Measurements from ENCODE around the gene PPP2R1A. TPM values are rescaled to one million over a fixed set of nuclear protein-coding genes. Genes with fewer than 3 reads are reported as not detected.
A peak's percentile ranks its signal among the peaks of the same experiment; 100 is the strongest.

The PPP2R1A gene
- total RNA-seq: 100 to 1,000 TPM; 141 to 162 (median 156) TPM

DNA sequence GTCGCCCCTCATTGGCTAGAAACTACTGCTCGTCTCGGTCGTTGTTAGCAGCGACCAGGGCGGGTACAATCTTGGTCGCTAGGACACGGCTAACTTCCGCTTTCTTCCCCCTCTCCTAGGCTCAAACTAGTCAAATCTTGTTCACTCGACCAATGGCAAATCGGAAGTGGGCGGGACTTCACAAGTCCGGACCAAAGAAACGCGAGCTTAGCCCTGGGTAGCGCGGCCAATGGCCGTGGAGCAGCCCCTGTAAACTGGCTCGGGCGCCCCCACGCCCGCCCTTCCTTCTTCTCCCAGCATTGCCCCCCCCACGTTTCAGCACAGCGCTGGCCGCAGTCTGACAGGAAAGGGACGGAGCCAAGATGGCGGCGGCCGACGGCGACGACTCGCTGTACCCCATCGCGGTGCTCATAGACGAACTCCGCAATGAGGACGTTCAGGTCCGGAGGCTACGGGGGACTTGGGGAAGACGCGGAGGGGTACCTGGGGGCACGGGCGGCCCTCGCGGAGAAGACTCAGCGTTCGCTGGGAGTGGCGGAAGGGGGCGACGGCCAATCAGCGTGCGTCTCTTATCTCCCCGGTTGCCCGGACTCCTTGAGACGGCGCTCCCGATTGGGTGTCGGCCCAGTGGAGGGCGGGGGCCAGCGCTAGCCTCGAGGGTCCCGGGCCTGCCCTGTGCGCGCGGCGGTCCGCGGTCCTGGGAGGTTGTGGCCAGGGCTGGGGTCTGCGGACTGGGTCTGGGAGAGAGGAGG, at the start of gene PPP2R1A:
PPP2R1A (plus strand) TSS at position 318 of the 752 bp plus-strand sequence; CDS start at position 363, 45 bp downstream.
- TF ChIP-seq, protein P1, sequence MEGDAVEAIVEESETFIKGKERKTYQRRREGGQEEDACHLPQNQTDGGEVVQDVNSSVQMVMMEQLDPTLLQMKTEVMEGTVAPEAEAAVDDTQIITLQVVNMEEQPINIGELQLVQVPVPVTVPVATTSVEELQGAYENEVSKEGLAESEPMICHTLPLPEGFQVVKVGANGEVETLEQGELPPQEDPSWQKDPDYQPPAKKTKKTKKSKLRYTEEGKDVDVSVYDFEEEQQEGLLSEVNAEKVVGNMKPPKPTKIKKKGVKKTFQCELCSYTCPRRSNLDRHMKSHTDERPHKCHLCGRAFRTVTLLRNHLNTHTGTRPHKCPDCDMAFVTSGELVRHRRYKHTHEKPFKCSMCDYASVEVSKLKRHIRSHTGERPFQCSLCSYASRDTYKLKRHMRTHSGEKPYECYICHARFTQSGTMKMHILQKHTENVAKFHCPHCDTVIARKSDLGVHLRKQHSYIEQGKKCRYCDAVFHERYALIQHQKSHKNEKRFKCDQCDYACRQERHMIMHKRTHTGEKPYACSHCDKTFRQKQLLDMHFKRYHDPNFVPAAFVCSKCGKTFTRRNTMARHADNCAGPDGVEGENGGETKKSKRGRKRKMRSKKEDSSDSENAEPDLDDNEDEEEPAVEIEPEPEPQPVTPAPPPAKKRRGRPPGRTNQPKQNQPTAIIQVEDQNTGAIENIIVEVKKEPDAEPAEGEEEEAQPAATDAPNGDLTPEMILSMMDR (IDR thresholded peaks at IDR 0.05): no peak
- DNase-seq (ENCODE audit: low spot score) (peak; percentile 91), ATAC-seq (ENCODE audit: low FRiP score) (peak; percentile 98)

DNA sequence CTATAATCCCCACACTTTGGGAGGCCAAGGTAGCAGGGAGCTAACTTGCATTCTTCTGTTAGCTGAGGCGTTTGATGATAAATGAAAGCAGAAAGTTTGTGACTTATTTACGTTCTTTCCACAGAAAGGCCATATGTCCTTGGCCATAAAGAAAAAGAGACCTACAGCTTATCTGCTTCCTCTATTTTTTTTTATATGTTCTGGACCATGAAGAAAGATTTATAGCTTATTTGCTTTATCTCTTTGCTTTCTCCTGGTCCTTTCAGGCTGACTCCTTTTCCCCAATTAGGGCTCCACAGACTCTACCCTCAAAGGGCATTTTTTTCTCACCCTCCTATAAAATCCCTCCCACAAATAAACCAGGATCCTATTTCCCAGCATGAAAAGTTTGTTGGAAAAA, 48.6 kb upstream of the PPP2R1A start:
- no peak for DNase-seq (ENCODE audit: low spot score)
- no peak for ATAC-seq (ENCODE audit: low FRiP score)
- TF ChIP-seq, protein P1 (IDR thresholded peaks at IDR 0.05): no peak

GRCh38 chr19:52142001-52142595, 47.8 kb upstream of the PPP2R1A start:
- ATAC-seq (ENCODE audit: low FRiP score): no peak
- DNase-seq (ENCODE audit: low spot score): no peak
- TF ChIP-seq, protein P1 (IDR thresholded peaks at IDR 0.05): no peak

- DNase-seq (ENCODE audit: low spot score) (no peak), ATAC-seq (ENCODE audit: low FRiP score) (no peak)
- TF ChIP-seq, protein P1 (IDR thresholded peaks at IDR 0.05): no peak
Observed at GRCh38 chr19:52148256-52148655, 41.6 kb upstream of the PPP2R1A start.

DNA sequence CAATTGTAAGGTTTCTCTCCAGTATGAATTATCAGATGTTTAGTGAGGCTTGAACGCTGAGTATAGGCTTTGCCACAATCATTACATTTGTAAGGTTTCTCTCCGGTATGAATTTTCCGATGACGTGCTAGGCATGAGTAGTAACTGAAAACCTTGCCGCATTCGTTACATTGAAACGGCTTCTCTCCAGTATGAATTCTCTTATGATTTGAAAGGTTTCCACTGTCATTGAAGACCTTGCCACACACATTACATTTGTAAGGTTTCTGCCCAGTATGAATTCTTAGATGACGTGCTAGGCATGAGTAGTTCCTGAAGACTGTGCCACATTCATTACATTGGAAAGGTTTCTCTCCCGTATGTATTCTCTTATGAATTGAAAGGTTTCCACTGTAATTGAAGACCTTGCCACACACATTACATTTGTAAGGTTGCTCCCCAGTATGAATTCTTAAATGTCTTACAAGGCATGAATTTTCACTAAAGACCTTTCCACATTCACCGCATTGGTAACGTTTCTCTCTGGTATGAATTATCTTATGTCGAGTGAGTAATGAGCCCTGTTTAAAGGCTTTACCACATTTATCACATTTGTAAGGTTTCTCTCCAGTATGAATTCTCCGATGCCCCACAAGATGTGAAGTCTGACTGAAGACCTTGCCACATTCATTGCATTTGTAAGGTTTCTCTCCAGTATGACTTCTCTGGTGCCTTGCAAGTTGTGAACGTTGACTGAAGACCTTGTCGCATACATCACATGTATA, 34.1 kb upstream of the PPP2R1A start:
- no peak for ATAC-seq (ENCODE audit: low FRiP score)
- no peak for DNase-seq (ENCODE audit: low spot score)
- TF ChIP-seq, protein P1 (IDR thresholded peaks at IDR 0.05): no peak

GRCh38 chr19:52170304-52170703, 19.5 kb upstream of the PPP2R1A start:
- TF ChIP-seq, protein P1 (IDR thresholded peaks at IDR 0.05): no peak
- ATAC-seq (ENCODE audit: low FRiP score): no peak
- DNase-seq (ENCODE audit: low spot score): no peak
